ENCODE measurements around the gene HSD17B4. TPM values are rescaled to one million over a fixed set of nuclear protein-coding genes. Genes with fewer than 3 reads are reported as not detected.
"Not testable (repeated sequence)": the region's sequence is repeated elsewhere in the genome, so short reads cannot be mapped to it uniquely, and the experiment has no call there.

The HSD17B4 gene
- total and polyA plus RNA-seq, 7 experiments from 2014 or later = 22.5 to 131 (median 71.0) TPM

DNA sequence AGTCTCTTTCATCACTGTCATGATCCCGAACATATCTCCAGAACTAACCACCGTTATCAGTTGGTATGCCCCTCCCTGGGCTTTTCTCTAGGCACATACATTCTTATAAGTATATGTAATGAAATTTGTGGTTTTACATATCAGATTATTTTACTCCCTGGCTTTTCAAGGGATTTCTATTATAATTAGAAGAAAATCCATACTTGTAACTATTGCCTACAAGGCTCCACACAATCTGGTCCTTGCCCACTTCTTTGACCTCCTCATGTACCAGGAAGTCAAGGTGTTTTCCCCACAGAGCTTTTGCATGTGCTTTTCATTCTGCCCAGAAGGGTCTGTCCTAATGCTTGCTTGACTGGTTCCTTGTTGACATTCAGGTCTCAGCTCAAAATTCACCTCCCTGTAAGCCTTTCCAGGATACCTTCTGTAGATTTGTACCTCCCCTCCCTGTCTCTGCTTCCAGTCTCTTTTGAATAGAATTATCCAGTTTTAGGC lies 33.6 kb upstream of the HSD17B4 start:
- no peaks in the 10 kb centered on the region for H3K9me3 ChIP-seq (ENCODE audit: control insufficient read depth in 2 of 3, low read length in 3 of 3)
- no peak overlapping the region for H3K27ac ChIP-seq (ENCODE audit: low read depth, low read length)
- no peak overlapping the region for H3K4me3 ChIP-seq (ENCODE audit: low read length)
- CTCF ChIA-PET = interaction anchor here (0.6 to 1.8 kb wide), 5 partner anchors 16 to 400 kb away, joined by 3 to 7 read pairs (median 3); no protein-coding TSS in a partner anchor
- peaks cover 7 to 19% (median 16%) of the 10 kb centered on the region in 7 donors for H3K4me1 Mint-ChIP-seq
- DNase-seq (no peak), ATAC-seq (no peak)
- no peaks in the 10 kb centered on the region for H3K36me3 Mint-ChIP-seq
- peak overlapping the region in 1 of 10 donors; percentile 11 for H3K4me3 Mint-ChIP-seq
- peaks cover 0 to 2% (median 0%) of the 10 kb centered on the region in 5 donors for H3K27me3 Mint-ChIP-seq
- peak overlapping the region in 1 of 9 donors; percentile 39 for H3K27ac Mint-ChIP-seq
- no peaks in the 10 kb centered on the region for H3K9me3 Mint-ChIP-seq
- H3K27me3 ChIP-seq (ENCODE audit: control insufficient read depth in 2 of 2, insufficient read depth in 2 of 2, low read length in 2 of 2) = no peaks in the 10 kb centered on the region
- H3K36me3 ChIP-seq (ENCODE audit: control insufficient read depth in 2 of 3, insufficient read depth in 3 of 3, low read length in 3 of 3) = no peaks in the 10 kb centered on the region
- POLR2A ChIA-PET = interaction anchor here (0.7 kb wide), 1 partner anchor 78 kb away, joined by 3 read pairs; no protein-coding TSS in a partner anchor
- intact Hi-C loops (cut with micrococcal nuclease) = no loop called here
- H3K4me1 ChIP-seq (ENCODE audit: control insufficient read depth in 2 of 2, insufficient read depth in 2 of 2, low read length in 2 of 2) = peaks cover 0 to 12% of the 10 kb centered on the region in 2 donors

DNA sequence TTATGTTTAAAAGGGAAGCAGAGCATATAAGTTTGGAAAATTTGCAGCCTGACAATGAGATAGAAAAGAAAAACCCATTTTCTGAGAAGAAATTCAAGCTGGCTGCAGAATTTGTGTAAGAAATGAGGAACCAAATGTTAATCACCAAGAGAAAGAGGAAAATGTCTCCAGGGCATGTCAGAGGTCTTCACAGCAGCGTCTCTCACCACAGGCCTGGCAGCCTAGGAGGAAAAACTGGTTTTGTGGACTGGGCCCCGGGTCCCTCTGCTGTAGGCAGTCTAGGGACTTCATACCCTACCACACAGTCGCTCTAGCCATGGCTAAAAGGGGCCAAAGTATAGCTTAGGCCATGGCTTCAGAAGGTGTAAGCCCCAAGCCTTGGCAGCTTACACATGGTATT lies 32.1 kb upstream of the HSD17B4 start:
- Mint-ChIP-seq H3K27me3 (no peaks in the 10 kb centered on the region), H3K9me3 (no peaks in the 10 kb centered on the region), H3K4me1 (peaks cover 4 to 19% (median 15%) of the 10 kb centered on the region in 7 donors), H3K4me3 (no peak overlapping the region), H3K27ac (no peak overlapping the region), H3K36me3 (no peaks in the 10 kb centered on the region)
- H3K27me3 ChIP-seq (ENCODE audit: control insufficient read depth in 2 of 2, insufficient read depth in 2 of 2, low read length in 2 of 2) = no peaks in the 10 kb centered on the region
- ChIA-PET CTCF (no interaction called here), POLR2A (no interaction called here)
- no peaks in the 10 kb centered on the region for H3K36me3 ChIP-seq (ENCODE audit: control insufficient read depth in 2 of 3, insufficient read depth in 3 of 3, low read length in 3 of 3)
- DNase-seq = no peak
- no peak overlapping the region for H3K27ac ChIP-seq (ENCODE audit: low read depth, low read length)
- peak; percentile 45 for ATAC-seq
- intact Hi-C loops (cut with micrococcal nuclease) = no loop called here
- H3K4me1 ChIP-seq (ENCODE audit: control insufficient read depth in 2 of 2, insufficient read depth in 2 of 2, low read length in 2 of 2) = peaks cover 0 to 12% of the 10 kb centered on the region in 2 donors
- no peaks in the 10 kb centered on the region for H3K9me3 ChIP-seq (ENCODE audit: control insufficient read depth in 2 of 3, low read length in 3 of 3)
- H3K4me3 ChIP-seq (ENCODE audit: low read length) = no peak overlapping the region

DNA sequence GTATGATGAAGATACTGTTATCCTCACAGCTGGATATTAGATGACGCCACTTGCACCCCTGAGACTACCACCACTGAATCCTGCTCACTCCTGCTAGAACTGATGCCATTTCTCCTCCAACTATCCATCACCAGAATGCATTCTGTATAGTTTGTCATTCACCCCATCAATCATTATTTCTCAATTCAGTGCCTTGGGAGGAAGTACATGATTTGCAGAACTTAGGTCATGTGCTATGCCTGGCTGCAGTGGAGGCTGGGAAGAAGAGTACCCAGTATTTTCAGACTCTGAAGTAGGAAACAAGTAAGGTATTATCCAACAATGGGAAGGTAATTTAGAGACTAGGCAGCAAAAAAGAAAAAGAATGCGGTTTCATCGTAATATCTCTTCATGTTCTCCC lies 26.2 kb upstream of the HSD17B4 start:
- H3K36me3 ChIP-seq (ENCODE audit: control insufficient read depth in 2 of 3, insufficient read depth in 3 of 3, low read length in 3 of 3) = no peaks in the 10 kb centered on the region
- H3K27ac Mint-ChIP-seq = no peak overlapping the region
- CTCF ChIA-PET = interaction anchor here (0.6 to 2.0 kb wide), 2 partner anchors 9 to 15 kb away, joined by 3 to 10 read pairs; no protein-coding TSS in a partner anchor
- no peaks in the 10 kb centered on the region for H3K27me3 ChIP-seq (ENCODE audit: control insufficient read depth in 2 of 2, insufficient read depth in 2 of 2, low read length in 2 of 2)
- ATAC-seq (peak; percentile 49), DNase-seq (no peak)
- H3K36me3 Mint-ChIP-seq = no peaks in the 10 kb centered on the region
- H3K4me1 ChIP-seq (ENCODE audit: control insufficient read depth in 2 of 2, insufficient read depth in 2 of 2, low read length in 2 of 2) = no peaks in the 10 kb centered on the region
- no peaks in the 10 kb centered on the region for H3K9me3 ChIP-seq (ENCODE audit: control insufficient read depth in 2 of 3, low read length in 3 of 3)
- no peak overlapping the region for H3K4me3 Mint-ChIP-seq
- H3K9me3 Mint-ChIP-seq = peaks cover 0 to 1% (median 0%) of the 10 kb centered on the region in 11 donors
- H3K4me1 Mint-ChIP-seq = peaks cover 0 to 8% (median 0%) of the 10 kb centered on the region in 7 donors
- POLR2A ChIA-PET = no interaction called here
- H3K27ac ChIP-seq (ENCODE audit: low read depth, low read length) = no peak overlapping the region
- no peaks in the 10 kb centered on the region for H3K27me3 Mint-ChIP-seq
- intact Hi-C loops (cut with micrococcal nuclease) = no loop called here
- no peak overlapping the region for H3K4me3 ChIP-seq (ENCODE audit: low read length)

DNA sequence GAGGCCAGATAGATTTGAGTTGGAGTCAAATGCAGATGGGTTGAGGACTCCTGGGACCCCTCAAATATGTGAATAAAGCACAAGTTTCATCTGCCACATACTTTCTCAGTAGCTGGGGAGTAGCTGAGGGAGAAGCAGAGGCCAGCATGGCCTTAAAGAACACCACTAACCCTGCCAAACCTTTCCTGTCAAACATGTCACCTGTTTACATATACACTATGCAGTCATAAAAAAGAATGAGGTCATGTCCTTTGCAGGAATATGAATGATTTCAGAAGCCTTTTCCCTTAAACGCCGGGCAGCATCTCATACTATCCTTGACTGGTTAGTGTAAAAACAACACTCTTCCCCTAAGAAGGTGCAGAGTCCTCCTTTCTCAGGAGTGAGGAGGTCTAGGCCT lies 25.2 kb upstream of the HSD17B4 start:
- Histone ChIP-seq H3K27me3 (ENCODE audit: control insufficient read depth in 2 of 2, insufficient read depth in 2 of 2, low read length in 2 of 2) (no peaks in the 10 kb centered on the region), H3K4me3 (ENCODE audit: low read length) (no peak overlapping the region), H3K27ac (ENCODE audit: low read depth, low read length) (no peak overlapping the region), H3K4me1 (ENCODE audit: control insufficient read depth in 2 of 2, insufficient read depth in 2 of 2, low read length in 2 of 2) (no peaks in the 10 kb centered on the region), H3K36me3 (ENCODE audit: control insufficient read depth in 2 of 3, insufficient read depth in 3 of 3, low read length in 3 of 3) (no peaks in the 10 kb centered on the region), H3K9me3 (ENCODE audit: control insufficient read depth in 2 of 3, low read length in 3 of 3) (no peaks in the 10 kb centered on the region)
- Mint-ChIP-seq H3K27ac (no peak overlapping the region), H3K4me3 (no peak overlapping the region), H3K4me1 (peaks cover 0 to 8% (median 0%) of the 10 kb centered on the region in 7 donors), H3K27me3 (no peaks in the 10 kb centered on the region), H3K9me3 (peaks cover 0 to 2% (median 0%) of the 10 kb centered on the region in 11 donors), H3K36me3 (no peaks in the 10 kb centered on the region)
- POLR2A ChIA-PET = no interaction called here
- intact Hi-C loops (cut with micrococcal nuclease) = no loop called here
- DNase-seq (no peak), ATAC-seq (no peak)
- CTCF ChIA-PET = no interaction called here

DNA sequence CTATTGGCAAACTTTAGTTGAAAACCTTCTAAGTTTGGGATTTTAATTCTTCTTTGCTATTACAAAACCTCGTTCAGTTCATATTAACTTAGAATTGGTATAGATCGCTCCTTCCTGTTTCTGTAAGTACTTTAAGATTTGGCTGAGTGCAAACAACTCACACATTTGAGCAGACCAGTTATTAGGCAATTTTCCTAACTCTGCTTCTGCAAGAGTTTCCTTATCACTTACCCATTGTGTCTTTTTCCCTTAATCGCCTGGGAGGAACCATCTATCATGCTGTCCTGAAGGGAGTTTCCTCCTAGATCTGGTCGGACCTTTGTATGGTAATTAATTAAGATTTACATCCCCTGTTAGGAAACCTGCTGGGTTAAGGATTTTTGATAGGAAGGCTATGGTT lies 24.7 kb upstream of the HSD17B4 start:
- ATAC-seq; H3K4me3 ChIP-seq (ENCODE audit: low read length); H3K4me1 Mint-ChIP-seq; H3K36me3 ChIP-seq (ENCODE audit: control insufficient read depth in 2 of 3, insufficient read depth in 3 of 3, low read length in 3 of 3); intact Hi-C loops (cut with micrococcal nuclease); H3K9me3 Mint-ChIP-seq; H3K27ac ChIP-seq (ENCODE audit: low read depth, low read length); CTCF ChIA-PET; H3K27ac Mint-ChIP-seq; H3K4me1 ChIP-seq (ENCODE audit: control insufficient read depth in 2 of 2, insufficient read depth in 2 of 2, low read length in 2 of 2); H3K27me3 Mint-ChIP-seq; H3K36me3 Mint-ChIP-seq; H3K4me3 Mint-ChIP-seq; H3K27me3 ChIP-seq (ENCODE audit: control insufficient read depth in 2 of 2, insufficient read depth in 2 of 2, low read length in 2 of 2); H3K9me3 ChIP-seq (ENCODE audit: control insufficient read depth in 2 of 3, low read length in 3 of 3); POLR2A ChIA-PET; DNase-seq: not testable (repeated sequence)

DNA sequence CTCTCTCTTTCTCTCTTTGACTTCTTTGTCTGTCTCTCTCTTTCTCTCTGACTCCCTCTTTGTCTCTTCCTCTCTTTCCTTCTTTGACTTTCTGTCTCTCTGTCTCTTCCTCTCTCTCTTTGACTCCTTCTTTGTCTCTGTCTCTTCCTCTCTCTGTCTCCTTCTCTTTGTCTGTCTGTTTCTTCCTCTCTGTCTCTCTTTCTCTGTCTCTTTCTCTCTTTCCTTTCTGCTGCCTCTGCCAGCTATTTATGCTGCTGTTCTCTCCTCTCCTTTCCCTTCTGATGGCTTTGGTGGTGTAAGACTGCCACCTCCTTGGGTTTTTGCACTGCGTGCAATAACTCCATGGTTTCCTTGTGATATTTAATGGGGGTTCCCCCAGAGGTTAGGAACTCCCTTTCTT lies 24.1 kb upstream of the HSD17B4 start:
- H3K4me3 ChIP-seq (ENCODE audit: low read length); DNase-seq; POLR2A ChIA-PET; H3K4me3 Mint-ChIP-seq; H3K4me1 Mint-ChIP-seq; H3K36me3 Mint-ChIP-seq; CTCF ChIA-PET; H3K27ac ChIP-seq (ENCODE audit: low read depth, low read length); H3K9me3 Mint-ChIP-seq; intact Hi-C loops (cut with micrococcal nuclease); H3K27me3 ChIP-seq (ENCODE audit: control insufficient read depth in 2 of 2, insufficient read depth in 2 of 2, low read length in 2 of 2); ATAC-seq; H3K9me3 ChIP-seq (ENCODE audit: control insufficient read depth in 2 of 3, low read length in 3 of 3); H3K27me3 Mint-ChIP-seq; H3K36me3 ChIP-seq (ENCODE audit: control insufficient read depth in 2 of 3, insufficient read depth in 3 of 3, low read length in 3 of 3); H3K4me1 ChIP-seq (ENCODE audit: control insufficient read depth in 2 of 2, insufficient read depth in 2 of 2, low read length in 2 of 2): not testable (repeated sequence)
- H3K27ac Mint-ChIP-seq = peak overlapping the region in 1 of 9 donors; percentile 6

DNA sequence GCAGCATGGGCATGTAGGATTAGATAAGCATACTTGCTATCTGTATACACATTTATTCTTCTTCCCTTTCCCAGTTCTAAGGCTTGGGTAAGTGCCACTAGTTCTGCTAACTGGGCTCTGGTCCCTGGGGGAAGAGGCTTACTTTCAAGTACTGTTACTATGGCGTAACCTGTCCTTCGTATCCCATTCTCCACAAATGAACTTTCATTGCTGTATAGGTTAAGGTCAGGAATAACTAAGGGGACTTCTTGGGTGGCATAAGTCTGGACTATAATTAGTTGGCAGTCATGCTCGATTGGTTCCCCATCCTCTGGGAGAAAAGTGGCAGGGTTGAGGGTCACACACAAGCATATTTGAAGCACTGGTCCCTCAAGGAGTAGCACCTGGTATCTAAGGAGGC lies 23.7 kb upstream of the HSD17B4 start:
- H3K36me3 ChIP-seq (ENCODE audit: control insufficient read depth in 2 of 3, insufficient read depth in 3 of 3, low read length in 3 of 3); H3K4me3 Mint-ChIP-seq; H3K27me3 Mint-ChIP-seq; DNase-seq; POLR2A ChIA-PET; H3K4me1 ChIP-seq (ENCODE audit: control insufficient read depth in 2 of 2, insufficient read depth in 2 of 2, low read length in 2 of 2); H3K27ac ChIP-seq (ENCODE audit: low read depth, low read length); H3K9me3 ChIP-seq (ENCODE audit: control insufficient read depth in 2 of 3, low read length in 3 of 3); H3K27me3 ChIP-seq (ENCODE audit: control insufficient read depth in 2 of 2, insufficient read depth in 2 of 2, low read length in 2 of 2); intact Hi-C loops (cut with micrococcal nuclease); H3K9me3 Mint-ChIP-seq; H3K4me1 Mint-ChIP-seq; ATAC-seq; H3K27ac Mint-ChIP-seq; CTCF ChIA-PET; H3K36me3 Mint-ChIP-seq; H3K4me3 ChIP-seq (ENCODE audit: low read length): not testable (repeated sequence)

All from naive thymus-derived CD4-positive, alpha-beta T cell (primary cell).